Measurements from ENCODE around the gene GLS.

GRCh38 chr2:190981733-190982132 is 101.1 kb downstream of the GLS start:
- TF ChIP-seq, protein P1, sequence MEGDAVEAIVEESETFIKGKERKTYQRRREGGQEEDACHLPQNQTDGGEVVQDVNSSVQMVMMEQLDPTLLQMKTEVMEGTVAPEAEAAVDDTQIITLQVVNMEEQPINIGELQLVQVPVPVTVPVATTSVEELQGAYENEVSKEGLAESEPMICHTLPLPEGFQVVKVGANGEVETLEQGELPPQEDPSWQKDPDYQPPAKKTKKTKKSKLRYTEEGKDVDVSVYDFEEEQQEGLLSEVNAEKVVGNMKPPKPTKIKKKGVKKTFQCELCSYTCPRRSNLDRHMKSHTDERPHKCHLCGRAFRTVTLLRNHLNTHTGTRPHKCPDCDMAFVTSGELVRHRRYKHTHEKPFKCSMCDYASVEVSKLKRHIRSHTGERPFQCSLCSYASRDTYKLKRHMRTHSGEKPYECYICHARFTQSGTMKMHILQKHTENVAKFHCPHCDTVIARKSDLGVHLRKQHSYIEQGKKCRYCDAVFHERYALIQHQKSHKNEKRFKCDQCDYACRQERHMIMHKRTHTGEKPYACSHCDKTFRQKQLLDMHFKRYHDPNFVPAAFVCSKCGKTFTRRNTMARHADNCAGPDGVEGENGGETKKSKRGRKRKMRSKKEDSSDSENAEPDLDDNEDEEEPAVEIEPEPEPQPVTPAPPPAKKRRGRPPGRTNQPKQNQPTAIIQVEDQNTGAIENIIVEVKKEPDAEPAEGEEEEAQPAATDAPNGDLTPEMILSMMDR (IDR thresholded peaks at IDR 0.05): no peak
- no peak for TF ChIP-seq POLR2A (IDR thresholded peaks at IDR 0.05)

Data from body of pancreas (tissue), 4 donors.